ENCODE data around the gene SEC14L6.
A peak's percentile ranks its signal among the peaks of the same experiment; 100 is the strongest.
"Not testable (repeated sequence)": the region's sequence is repeated elsewhere in the genome, so short reads cannot be mapped to it uniquely, and the experiment has no call there.

SEC14L6 gene

GRCh38 chr22:30546616-30547015 lies at the start of gene SEC14L6:
Gene SEC14L6 (minus strand): TSS chr22:30546741. CDS start chr22:30546682, 59 bp downstream.
- DNase-seq, result no peak

- DNase-seq, result no peak
Observed at GRCh38 chr22:30596199-30596598, 49.7 kb upstream of the SEC14L6 start.

DNA sequence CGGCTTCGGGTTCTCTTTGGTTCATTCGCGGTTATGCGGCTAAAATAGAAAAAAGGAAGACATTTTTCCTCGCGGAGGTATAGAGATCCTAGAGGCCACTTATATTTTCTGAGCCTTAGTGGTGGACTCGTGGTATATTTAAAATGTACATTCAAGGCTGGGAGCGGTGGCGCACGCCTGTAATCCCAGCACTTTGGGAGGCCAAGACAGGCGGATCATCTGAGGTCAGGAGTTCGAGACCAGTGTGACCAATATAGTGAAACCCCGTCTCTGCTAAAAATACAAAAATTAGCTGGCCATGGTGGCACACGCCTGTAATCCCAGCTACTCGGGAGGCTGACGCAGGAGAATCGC lies 45.8 kb upstream of the SEC14L6 start:
- DNase-seq, result not testable (repeated sequence)

GRCh38 chr22:30591588-30592359 lies 45.2 kb upstream of the SEC14L6 start, which contains the start of gene PES1:
Gene PES1 (minus strand): TSS chr22:30591910. CDS start chr22:30591833, 77 bp downstream.
- DNase-seq, result peak; percentile 93

DNA sequence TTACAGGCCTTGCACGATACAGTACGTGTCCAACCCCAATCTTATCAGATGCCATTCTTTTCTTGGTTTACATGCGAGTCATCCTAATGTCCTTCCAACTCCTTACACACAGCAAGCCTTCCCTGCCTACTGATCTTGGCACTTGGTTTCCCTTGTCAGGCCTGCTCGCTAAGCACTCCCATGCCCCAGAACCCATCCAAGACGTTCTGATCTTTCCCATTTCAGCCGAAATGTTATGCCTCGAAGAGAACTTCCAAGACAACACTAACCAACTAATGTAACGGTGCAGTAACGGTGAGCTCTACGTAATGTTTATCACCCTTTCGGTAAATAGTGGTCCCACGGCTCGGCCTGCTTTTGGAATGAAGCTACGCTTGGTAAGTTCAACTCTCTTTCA lies 44.6 kb upstream of the SEC14L6 start:
- DNase-seq, result no peak

- no peak for DNase-seq
Observed at GRCh38 chr22:30586414-30586813, 39.9 kb upstream of the SEC14L6 start.

DNA sequence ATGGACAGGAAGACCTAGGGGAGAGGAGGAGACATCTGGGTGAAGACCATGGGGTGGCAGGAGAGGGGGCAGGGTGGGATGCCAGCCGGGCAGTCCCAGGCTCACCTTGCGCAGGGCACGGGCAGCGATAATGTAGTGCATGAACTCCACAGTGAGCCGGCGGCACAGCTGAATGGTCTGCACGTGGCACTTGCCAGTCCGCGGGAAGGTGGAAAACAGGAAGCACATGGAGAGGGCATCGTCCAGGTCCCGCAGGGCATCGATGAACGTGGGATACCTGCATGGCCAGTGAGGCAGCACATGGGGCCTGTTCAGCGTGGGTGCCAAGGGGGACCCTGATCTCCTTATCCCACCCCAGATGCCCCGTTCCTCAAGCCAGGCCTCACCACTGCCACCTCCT lies 37.9 kb upstream of the SEC14L6 start:
- DNase-seq, result no peak

GRCh38 chr22:30582788-30583545 lies 36.4 kb upstream of the SEC14L6 start:
- DNase-seq, result no peak

GRCh38 chr22:30582051-30582450 lies 35.5 kb upstream of the SEC14L6 start:
- DNase-seq, result no peak

DNA sequence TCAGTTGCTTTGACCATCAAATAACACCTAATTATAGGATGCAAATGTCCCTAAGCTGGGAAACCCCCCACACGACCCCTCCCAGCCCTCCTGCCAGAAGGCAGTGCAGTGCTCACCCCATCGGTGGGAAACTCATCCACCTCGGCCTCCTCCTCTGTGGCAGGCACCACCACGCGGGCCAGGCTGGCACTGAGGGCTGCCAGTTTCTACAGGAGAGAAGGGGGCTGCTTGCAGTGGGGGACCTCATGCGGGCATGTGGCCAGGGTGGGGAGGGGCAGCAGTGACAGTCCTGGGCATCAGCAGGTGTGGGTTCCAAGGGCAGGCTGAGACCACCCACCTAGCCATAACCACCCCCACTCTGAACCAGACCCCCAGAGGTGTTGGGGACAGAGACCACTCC lies 34.4 kb upstream of the SEC14L6 start:
- DNase-seq, result no peak

DNA sequence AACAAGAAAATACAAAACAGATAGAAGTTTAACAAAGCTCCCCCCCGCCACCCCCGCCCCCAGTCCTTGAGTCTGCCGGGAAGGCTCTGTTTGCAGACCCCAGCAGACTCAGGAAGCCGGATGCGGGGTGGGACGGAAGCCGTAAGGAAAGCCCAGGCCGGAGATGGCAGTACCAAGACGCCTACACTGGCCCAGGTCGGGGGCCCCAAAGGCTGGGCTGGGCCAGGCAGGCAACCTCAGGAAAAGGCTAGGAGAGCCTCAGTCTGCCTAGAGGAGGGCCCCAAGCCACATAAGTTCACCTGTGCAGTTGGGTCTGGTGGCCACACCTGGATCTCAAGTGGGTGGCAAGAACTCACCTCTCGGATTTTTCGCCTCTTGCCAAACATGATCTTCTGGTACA lies 31.9 kb upstream of the SEC14L6 start:
- no peak for DNase-seq

DNA sequence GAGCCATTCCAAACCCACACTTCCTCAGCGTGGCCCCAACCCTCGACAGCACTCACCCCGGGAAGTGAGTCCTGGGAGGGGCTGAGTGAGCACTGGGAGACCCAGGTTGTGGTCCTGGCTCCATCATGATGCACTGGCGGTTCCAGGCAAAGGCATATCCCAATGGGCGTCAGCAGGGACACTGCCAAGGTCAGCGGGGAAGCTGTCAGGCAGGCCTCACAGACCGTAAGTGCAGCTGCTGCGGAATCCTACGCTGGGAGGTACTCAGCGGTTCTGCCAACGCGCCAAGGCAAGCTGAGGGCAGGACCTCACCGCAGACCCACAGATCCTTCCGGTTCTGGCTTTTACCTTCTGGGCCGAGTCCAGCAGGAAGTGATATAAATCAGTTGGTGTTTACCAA lies 29.3 kb upstream of the SEC14L6 start:
- no peak for DNase-seq

- DNase-seq, result no peak
Observed at GRCh38 chr22:30574997-30575671, 28.6 kb upstream of the SEC14L6 start.

DNA sequence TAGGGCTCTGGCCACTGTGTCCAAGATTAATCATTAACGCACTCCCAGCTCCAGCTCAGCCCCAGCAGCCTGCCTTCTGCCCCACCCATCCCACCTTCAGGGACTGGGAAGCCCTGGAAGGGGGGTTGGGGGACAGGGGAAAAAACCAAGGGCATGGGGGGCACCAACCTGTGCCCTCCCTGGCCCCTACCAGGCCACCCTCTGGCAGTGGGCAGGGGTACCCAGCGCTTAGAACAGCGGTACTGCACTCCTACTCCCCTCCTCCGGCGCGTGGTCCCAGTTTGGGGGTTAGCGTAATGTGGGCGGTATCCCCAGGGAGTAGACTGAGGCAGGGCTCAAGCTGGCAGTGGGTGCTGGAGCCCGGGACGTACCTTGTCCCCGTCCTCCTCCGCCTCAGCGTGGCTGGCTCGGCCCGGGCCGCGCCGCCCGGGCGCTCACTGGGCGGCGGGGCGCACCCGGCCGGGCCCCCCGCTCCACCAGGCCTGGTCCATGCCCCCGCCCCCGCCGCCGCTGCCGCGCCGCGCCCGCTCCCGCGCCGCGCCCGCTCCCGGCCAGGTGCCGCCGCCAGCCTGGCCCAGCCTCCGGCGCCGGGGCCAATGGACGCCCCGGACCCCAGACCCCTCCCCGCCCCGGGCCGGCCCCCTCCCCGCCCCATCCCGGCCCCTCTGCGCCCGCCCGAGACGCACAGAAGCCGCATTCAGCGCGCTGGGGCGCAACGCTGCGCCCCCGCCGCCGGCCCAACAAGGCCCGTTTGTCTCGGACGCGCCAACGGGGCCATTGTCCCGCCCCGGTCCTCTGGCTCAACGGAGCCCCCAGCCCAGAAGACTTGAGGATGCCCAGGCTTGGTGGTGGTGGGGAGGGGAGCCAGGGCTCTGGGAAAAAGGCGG lies 27.8 kb upstream of the SEC14L6 start, which contains the start of gene GAL3ST1:
TSS of gene GAL3ST1 (minus strand) at position 571 of the 887 bp plus-strand sequence. CDS start 17,273 bp downstream, outside the sequence.
- no peak for DNase-seq

- DNase-seq, result no peak
Observed at GRCh38 chr22:30573594-30574094, 27.1 kb upstream of the SEC14L6 start.

GRCh38 chr22:30572840-30573593 lies 26.5 kb upstream of the SEC14L6 start:
- DNase-seq, result no peak

DNA sequence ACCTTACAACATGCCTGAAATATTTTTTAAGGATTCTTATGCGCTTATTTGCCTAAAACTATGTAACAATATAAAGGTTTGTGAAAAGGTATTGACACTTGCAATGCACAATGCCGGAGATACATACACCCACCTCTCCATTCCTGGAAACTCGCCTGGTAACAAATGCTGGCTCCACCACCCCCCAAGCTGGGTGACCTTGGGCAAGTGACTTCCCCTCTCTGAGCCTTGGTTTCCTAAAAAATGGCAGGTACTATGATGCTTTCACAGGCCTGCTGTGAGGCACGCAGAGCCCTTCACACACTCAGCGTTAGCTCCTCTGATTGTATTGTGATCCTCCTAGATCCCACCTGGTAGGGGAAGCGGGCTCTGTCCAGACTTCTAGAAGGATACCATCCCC lies 25.7 kb upstream of the SEC14L6 start:
- DNase-seq, result no peak

DNA sequence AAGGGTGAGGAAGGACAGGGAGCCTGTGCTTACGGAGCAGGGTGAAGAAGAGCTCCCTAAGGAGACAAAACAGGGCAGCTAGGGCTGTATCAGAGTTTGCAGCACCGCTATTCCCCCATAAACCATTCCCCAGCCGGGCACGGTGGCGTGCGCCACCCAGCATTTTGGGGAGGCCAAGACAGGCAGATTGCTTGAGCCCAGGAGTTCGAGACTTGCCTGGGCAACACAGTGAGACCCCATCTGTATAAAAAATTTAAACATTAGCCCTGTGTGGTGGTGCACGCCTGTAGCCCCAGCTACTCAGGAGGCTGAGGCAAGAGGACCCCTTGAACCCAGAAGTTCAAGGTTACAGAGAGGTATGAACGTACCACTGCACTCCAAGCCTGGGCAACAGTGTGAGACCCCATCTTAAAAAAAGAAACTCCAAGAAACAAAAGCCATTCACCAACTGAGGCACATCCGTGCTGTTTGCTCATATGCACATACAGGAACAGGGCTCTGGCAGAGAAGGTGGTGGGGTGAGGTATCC lies 23.2 kb upstream of the SEC14L6 start:
- DNase-seq, result no peak

DNA sequence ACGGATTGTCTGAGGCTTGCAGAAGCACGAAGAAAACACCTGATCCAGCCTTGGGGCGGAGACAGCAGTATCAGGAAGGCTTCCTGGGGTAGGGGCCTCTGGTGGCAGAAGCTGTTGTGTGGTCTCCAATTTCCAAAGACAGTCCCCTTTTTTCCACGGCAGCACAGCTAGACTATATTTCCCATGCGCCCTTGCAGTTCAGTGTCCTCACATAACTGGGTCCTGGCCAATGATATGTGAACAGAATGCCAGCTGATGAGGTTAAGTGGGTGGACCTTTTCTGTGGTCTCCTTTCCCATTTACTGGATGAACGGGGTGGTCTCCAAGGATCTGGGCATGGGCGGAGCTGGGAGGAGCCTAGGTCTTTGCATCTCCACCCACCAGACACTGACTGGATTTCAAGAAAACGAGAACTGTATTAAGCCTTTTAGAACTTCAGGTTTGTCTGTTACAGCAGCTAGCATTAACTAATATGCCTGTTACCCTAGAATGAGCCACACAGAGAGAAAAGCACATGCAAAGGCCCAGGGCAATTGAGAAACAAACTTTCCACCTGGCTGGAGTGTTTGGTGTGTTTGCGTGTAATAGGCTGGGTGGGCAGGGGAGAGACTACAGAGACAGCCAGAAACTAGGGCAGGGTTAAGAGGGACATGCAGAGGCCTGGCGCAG lies 21.7 kb upstream of the SEC14L6 start:
- no peak for DNase-seq

- DNase-seq, result not testable (repeated sequence)
Observed at GRCh38 chr22:30567277-30567676, 20.7 kb upstream of the SEC14L6 start.

DNA sequence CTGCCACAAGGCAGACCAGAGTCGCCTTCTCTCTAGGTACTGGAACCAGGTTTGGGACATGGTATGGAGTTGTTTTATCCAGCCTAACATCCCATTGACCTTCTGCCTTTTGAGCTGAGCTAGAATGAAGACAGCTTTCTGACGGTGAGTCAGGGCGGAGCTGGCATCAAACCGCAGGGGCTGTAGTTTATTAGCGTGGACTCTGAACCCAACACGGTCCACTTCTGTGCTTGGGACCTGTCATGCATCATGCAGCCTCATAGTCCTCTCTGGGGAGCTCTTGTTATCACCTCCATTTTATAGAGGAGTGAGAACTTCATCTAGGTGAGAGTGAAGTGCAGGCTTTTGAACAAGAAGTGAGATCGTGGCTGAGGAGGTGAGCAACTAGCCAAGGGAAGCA lies 19.6 kb upstream of the SEC14L6 start:
- DNase-seq, result no peak
